NCI-H82 (cell line): ENCODE data around the gene CRIP1.

Experiments used
- DNase-seq: peaks from one replicate; lab custom pipeline; 2025; lab: John Stamatoyannopoulos, UW

The CRIP1 gene

GRCh38 chr14:105492971-105493871 lies 6.5 kb downstream of the CRIP1 start:
- no peak for DNase-seq

- DNase-seq, result no peak
Observed at GRCh38 chr14:105493921-105494605, 7.4 kb downstream of the CRIP1 start.

GRCh38 chr14:105494606-105494929 lies 7.9 kb downstream of the CRIP1 start:
- DNase-seq, result no peak

GRCh38 chr14:105495101-105495989 lies 8.7 kb downstream of the CRIP1 start:
- DNase-seq, result no peak

GRCh38 chr14:105495990-105496830 lies 9.5 kb downstream of the CRIP1 start:
- no peak for DNase-seq

GRCh38 chr14:105496831-105497591 lies 10.3 kb downstream of the CRIP1 start:
- no peak for DNase-seq

GRCh38 chr14:105497671-105498429 lies 11.2 kb downstream of the CRIP1 start:
- DNase-seq, result no peak

- DNase-seq, result peak; percentile 18
Observed at GRCh38 chr14:105498430-105499255, 12.0 kb downstream of the CRIP1 start.

GRCh38 chr14:105499256-105500035 lies 12.8 kb downstream of the CRIP1 start:
- DNase-seq, result peak; percentile 56

GRCh38 chr14:105500036-105500725 lies 13.5 kb downstream of the CRIP1 start:
- DNase-seq, result no peak

- DNase-seq, result no peak
Observed at GRCh38 chr14:105500726-105501101, 14.0 kb downstream of the CRIP1 start.

GRCh38 chr14:105501504-105502291 lies 15.0 kb downstream of the CRIP1 start:
- DNase-seq, result no peak

GRCh38 chr14:105502446-105503295 lies 16.0 kb downstream of the CRIP1 start:
- DNase-seq, result no peak

- no peak for DNase-seq
Observed at GRCh38 chr14:105503296-105503640, 16.6 kb downstream of the CRIP1 start.

- no peak for DNase-seq
Observed at GRCh38 chr14:105503935-105504692, 17.4 kb downstream of the CRIP1 start.
